Endodermal cell (in vitro differentiated cells): ENCODE measurements around the gene MPPED2. TPM values are rescaled to one million over a fixed set of nuclear protein-coding genes. Genes with fewer than 3 reads are reported as not detected.

ENCODE experiments used
- DNase-seq: peaks from one replicate; pipeline ENCODE4 v3.0.0-alpha.2; 2017
- H3K27ac ChIP-seq: 2 replicates; pipeline ENCODE4 v1.5.1; 2013; ENCODE audit warnings: mild to moderate bottlenecking, low read depth, low read length, moderate library complexity
- H3K27me3 ChIP-seq: 2 replicates; pipeline ENCODE4 v1.6.1; 2013; ENCODE audit warnings: mild to moderate bottlenecking, low read length, moderate library complexity; ENCODE audit not compliant: insufficient read depth, control insufficient read depth, poor library complexity, severe bottlenecking
- H3K36me3 ChIP-seq: 2 replicates; pipeline ENCODE4 v1.7.0; 2013; ENCODE audit warnings: mild to moderate bottlenecking, low read length, moderate library complexity; ENCODE audit not compliant: control insufficient read depth, insufficient read depth
- H3K4me1 ChIP-seq: one replicate; pipeline ENCODE4 v1.7.0; 2013; ENCODE audit warnings: low read length; ENCODE audit not compliant: control insufficient read depth, insufficient read depth
- H3K4me3 ChIP-seq: 2 replicates; pipeline ENCODE4 v1.5.1; 2013; ENCODE audit warnings: mild to moderate bottlenecking, low read length, moderate library complexity
- H3K9ac ChIP-seq: 2 replicates; pipeline ENCODE4 v1.6.1; 2013; ENCODE audit warnings: mild to moderate bottlenecking, low read length, moderate library complexity; ENCODE audit not compliant: poor library complexity, severe bottlenecking; ENCODE audit errors: extremely low read depth
- H3K9me3 ChIP-seq: 2 replicates; pipeline ENCODE4 v1.6.1; 2013; ENCODE audit warnings: mild to moderate bottlenecking, low read length, moderate library complexity; ENCODE audit not compliant: control insufficient read depth
- H3K27ac Mint-ChIP-seq: 2 replicates; pipeline ENCODE4 v1.8.0; 2020; ENCODE audit warnings: mixed read lengths
- H3K27me3 Mint-ChIP-seq: 2 replicates; pipeline ENCODE4 v1.8.0; 2021; ENCODE audit warnings: mild to moderate bottlenecking, mixed read lengths; ENCODE audit not compliant: insufficient read depth
- H3K36me3 Mint-ChIP-seq: 2 replicates; pipeline ENCODE4 v1.8.0; 2020; ENCODE audit warnings: low read depth, mixed read lengths
- H3K4me1 Mint-ChIP-seq: 2 replicates; pipeline ENCODE4 v1.8.0; 2020; ENCODE audit warnings: mixed read lengths
- H3K4me3 Mint-ChIP-seq: 2 replicates; pipeline ENCODE4 v1.8.0; 2020; ENCODE audit warnings: mild to moderate bottlenecking, moderate library complexity, mixed read lengths
- H3K9me3 Mint-ChIP-seq: 2 replicates; pipeline ENCODE4 v1.8.0; 2020; ENCODE audit warnings: mild to moderate bottlenecking, mixed read lengths
- CTCF ChIP-seq: fragments of 200-600 bp; sonication (generic); conservative IDR thresholded peaks from 2 replicates; pipeline ENCODE4 v1.5.0; 2021; ENCODE audit warnings: antibody characterized with exemption, mild to moderate bottlenecking
- WGBS, 2 experiments: methylation state at CpG; one replicate each; pipeline versions ENCODE4 v1.1.5 to v1.1.7; 2013; ENCODE audit warnings: missing lambda C conversion rate in 2 of 2, mixed read lengths in 1 of 2; ENCODE audit not compliant: insufficient coverage in 1 of 2, insufficient read length in 1 of 2; 5-methylcytosine and 5-hydroxymethylcytosine counted together
- total RNA-seq, 2 donors: library from RNA; stranded (reverse); fragmentation: NEBNext Ultra II Directional in 1 of 2; extraction: Animal tissue kit (Norgen Biotek cat#: 25700) in 1 of 2; gene quantifications; 2 replicates in 1 of 2; 3 replicates in 1 of 2; pipeline ENCODE4 v1.2.1, GENCODE V29; 2021

Gene MPPED2
- total RNA-seq, 2 donors from 2014 or later: 1.5 to 16.4 TPM

- H3K36me3 Mint-ChIP-seq: no peaks in the 10 kb centered on the region
- no peak for DNase-seq
- WGBS, 2 experiments: 100% methylated on average over 1 of the region's 3 CpGs; no CpG with 5 or more reads in 1 of the 2 experiments
- H3K27ac ChIP-seq: no peak overlapping the region
- no peak overlapping the region for H3K4me3 Mint-ChIP-seq
- no peaks in the 10 kb centered on the region for H3K27me3 ChIP-seq
- no peaks in the 10 kb centered on the region for H3K36me3 ChIP-seq
- no peaks in the 10 kb centered on the region for H3K9me3 ChIP-seq
- H3K4me1 Mint-ChIP-seq: peaks cover 21% of the 10 kb centered on the region
- TF ChIP-seq CTCF: no peak
- H3K4me1 ChIP-seq: no peaks in the 10 kb centered on the region
- no peak overlapping the region for H3K4me3 ChIP-seq
- no peak overlapping the region for H3K27ac Mint-ChIP-seq
- H3K27me3 Mint-ChIP-seq: no peaks in the 10 kb centered on the region
- no peak overlapping the region for H3K9ac ChIP-seq
- H3K9me3 Mint-ChIP-seq: no peaks in the 10 kb centered on the region
Observed at GRCh38 chr11:30462421-30462820, 123.7 kb downstream of the MPPED2 start.

GRCh38 chr11:30459821-30460220 is 126.3 kb downstream of the MPPED2 start:
- H3K27ac Mint-ChIP-seq: no peak overlapping the region
- peaks cover 14% of the 10 kb centered on the region for H3K4me1 Mint-ChIP-seq
- Histone ChIP-seq H3K9ac (no peak overlapping the region), H3K36me3 (no peaks in the 10 kb centered on the region), H3K4me3 (no peak overlapping the region), H3K4me1 (no peaks in the 10 kb centered on the region), H3K9me3 (peaks cover under 1% of the 10 kb centered on the region), H3K27ac (no peak overlapping the region), H3K27me3 (no peaks in the 10 kb centered on the region)
- no peak for DNase-seq
- WGBS, 2 experiments: 89 to 94% methylated on average over 3 of the region's 3 CpGs
- H3K4me3 Mint-ChIP-seq: no peak overlapping the region
- H3K9me3 Mint-ChIP-seq: peaks cover under 1% of the 10 kb centered on the region
- H3K36me3 Mint-ChIP-seq: no peaks in the 10 kb centered on the region
- H3K27me3 Mint-ChIP-seq: peaks cover 3% of the 10 kb centered on the region
- TF ChIP-seq CTCF: no peak

GRCh38 chr11:30459306-30459705 is 126.8 kb downstream of the MPPED2 start:
- no peak overlapping the region for H3K9ac ChIP-seq
- H3K27ac ChIP-seq: no peak overlapping the region
- no peak for TF ChIP-seq CTCF
- H3K27me3 Mint-ChIP-seq: peaks cover 6% of the 10 kb centered on the region
- no peaks in the 10 kb centered on the region for H3K27me3 ChIP-seq
- no peak for DNase-seq
- 95 to 97% methylated on average over 3 of the region's 3 CpGs for WGBS, 2 experiments
- H3K9me3 Mint-ChIP-seq: peaks cover 5% of the 10 kb centered on the region
- no peak overlapping the region for H3K27ac Mint-ChIP-seq
- no peak overlapping the region for H3K4me3 ChIP-seq
- H3K9me3 ChIP-seq: peaks cover 6% of the 10 kb centered on the region
- peaks cover 12% of the 10 kb centered on the region for H3K4me1 Mint-ChIP-seq
- H3K36me3 Mint-ChIP-seq: no peaks in the 10 kb centered on the region
- no peaks in the 10 kb centered on the region for H3K4me1 ChIP-seq
- H3K4me3 Mint-ChIP-seq: no peak overlapping the region
- H3K36me3 ChIP-seq: no peaks in the 10 kb centered on the region
